ENCODE measurements around the gene GRID1.

DNA sequence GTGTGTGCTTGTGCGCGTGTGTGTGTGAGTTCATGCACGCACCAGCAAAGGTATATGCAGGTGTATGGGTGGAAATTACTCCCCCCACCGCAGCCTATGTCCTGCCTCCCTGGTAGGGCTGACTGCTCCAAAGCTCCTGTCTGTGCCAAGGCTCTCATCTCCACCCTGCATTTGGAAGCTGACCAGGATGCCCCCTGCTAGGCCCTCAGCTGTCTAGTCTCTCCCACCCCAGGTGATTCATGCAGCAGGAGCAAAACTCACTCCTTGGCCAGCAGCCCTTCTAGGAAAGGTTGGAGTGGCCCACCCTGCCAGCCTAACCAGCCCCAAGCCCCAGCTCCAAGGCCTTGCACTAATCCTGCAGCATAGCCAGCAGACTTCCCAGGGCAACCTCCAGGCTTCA is 148.4 kb downstream of the GRID1 start:
- TF ChIP-seq POLR2AphosphoS5 (IDR thresholded peaks at IDR 0.05; ENCODE audit: low read length) (no peak), SUZ12 (IDR thresholded peaks at IDR 0.05; ENCODE audit: unreplicated experiment) (no peak), CREB1 (IDR thresholded peaks at IDR 0.05; ENCODE audit: low read depth) (no peak), SIN3A (IDR thresholded peaks at IDR 0.05; ENCODE audit: low read depth, low read length) (no peak), RFX5 (IDR thresholded peaks at IDR 0.05; ENCODE audit: low read depth, low read length) (no peak), NRF1 (conservative IDR thresholded peaks at IDR 0.05; ENCODE audit: low read depth, low read length) (no peak), ESRRA (IDR thresholded peaks at IDR 0.05; ENCODE audit: low read length) (no peak), ATF7 (IDR thresholded peaks at IDR 0.05; ENCODE audit: low read depth) (no peak), EZH2 (IDR thresholded peaks at IDR 0.05; ENCODE audit: borderline replicate concordance, control insufficient read depth, low read depth, low read length) (no peak)
- TF ChIP-seq, protein P1, sequence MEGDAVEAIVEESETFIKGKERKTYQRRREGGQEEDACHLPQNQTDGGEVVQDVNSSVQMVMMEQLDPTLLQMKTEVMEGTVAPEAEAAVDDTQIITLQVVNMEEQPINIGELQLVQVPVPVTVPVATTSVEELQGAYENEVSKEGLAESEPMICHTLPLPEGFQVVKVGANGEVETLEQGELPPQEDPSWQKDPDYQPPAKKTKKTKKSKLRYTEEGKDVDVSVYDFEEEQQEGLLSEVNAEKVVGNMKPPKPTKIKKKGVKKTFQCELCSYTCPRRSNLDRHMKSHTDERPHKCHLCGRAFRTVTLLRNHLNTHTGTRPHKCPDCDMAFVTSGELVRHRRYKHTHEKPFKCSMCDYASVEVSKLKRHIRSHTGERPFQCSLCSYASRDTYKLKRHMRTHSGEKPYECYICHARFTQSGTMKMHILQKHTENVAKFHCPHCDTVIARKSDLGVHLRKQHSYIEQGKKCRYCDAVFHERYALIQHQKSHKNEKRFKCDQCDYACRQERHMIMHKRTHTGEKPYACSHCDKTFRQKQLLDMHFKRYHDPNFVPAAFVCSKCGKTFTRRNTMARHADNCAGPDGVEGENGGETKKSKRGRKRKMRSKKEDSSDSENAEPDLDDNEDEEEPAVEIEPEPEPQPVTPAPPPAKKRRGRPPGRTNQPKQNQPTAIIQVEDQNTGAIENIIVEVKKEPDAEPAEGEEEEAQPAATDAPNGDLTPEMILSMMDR (IDR thresholded peaks at IDR 0.05 in 2 of 3, conservative IDR thresholded peaks at IDR 0.05 in 1 of 3; ENCODE audit: control insufficient read depth in 2 of 3, extremely low read depth in 1 of 3, insufficient read depth in 1 of 3, low read depth in 3 of 3, low read length in 3 of 3), result no peak
- TF ChIP-seq, protein P2, sequence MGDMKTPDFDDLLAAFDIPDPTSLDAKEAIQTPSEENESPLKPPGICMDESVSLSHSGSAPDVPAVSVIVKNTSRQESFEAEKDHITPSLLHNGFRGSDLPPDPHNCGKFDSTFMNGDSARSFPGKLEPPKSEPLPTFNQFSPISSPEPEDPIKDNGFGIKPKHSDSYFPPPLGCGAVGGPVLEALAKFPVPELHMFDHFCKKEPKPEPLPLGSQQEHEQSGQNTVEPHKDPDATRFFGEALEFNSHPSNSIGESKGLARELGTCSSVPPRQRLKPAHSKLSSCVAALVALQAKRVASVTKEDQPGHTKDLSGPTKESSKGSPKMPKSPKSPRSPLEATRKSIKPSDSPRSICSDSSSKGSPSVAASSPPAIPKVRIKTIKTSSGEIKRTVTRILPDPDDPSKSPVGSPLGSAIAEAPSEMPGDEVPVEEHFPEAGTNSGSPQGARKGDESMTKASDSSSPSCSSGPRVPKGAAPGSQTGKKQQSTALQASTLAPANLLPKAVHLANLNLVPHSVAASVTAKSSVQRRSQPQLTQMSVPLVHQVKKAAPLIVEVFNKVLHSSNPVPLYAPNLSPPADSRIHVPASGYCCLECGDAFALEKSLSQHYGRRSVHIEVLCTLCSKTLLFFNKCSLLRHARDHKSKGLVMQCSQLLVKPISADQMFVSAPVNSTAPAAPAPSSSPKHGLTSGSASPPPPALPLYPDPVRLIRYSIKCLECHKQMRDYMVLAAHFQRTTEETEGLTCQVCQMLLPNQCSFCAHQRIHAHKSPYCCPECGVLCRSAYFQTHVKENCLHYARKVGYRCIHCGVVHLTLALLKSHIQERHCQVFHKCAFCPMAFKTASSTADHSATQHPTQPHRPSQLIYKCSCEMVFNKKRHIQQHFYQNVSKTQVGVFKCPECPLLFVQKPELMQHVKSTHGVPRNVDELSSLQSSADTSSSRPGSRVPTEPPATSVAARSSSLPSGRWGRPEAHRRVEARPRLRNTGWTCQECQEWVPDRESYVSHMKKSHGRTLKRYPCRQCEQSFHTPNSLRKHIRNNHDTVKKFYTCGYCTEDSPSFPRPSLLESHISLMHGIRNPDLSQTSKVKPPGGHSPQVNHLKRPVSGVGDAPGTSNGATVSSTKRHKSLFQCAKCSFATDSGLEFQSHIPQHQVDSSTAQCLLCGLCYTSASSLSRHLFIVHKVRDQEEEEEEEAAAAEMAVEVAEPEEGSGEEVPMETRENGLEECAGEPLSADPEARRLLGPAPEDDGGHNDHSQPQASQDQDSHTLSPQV (IDR thresholded peaks at IDR 0.05), result no peak
- TF ChIP-seq, protein P3, sequence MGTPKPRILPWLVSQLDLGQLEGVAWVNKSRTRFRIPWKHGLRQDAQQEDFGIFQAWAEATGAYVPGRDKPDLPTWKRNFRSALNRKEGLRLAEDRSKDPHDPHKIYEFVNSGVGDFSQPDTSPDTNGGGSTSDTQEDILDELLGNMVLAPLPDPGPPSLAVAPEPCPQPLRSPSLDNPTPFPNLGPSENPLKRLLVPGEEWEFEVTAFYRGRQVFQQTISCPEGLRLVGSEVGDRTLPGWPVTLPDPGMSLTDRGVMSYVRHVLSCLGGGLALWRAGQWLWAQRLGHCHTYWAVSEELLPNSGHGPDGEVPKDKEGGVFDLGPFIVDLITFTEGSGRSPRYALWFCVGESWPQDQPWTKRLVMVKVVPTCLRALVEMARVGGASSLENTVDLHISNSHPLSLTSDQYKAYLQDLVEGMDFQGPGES (IDR thresholded peaks at IDR 0.05), result no peak
